Motor neuron (in vitro differentiated cells): ENCODE results near the gene LRRK2. TPM values are rescaled to one million over a fixed set of nuclear protein-coding genes. Genes with fewer than 3 reads are reported as not detected.

Experiments
- ATAC-seq, 8 experiments: fragments of 200-7000 bp; cut with Tn5 transposase; replicated peaks in 6 of 8; 2 replicates each; pipeline ENCODE4 v1.8.0; 2021; ENCODE audit warnings: mild to moderate bottlenecking in 8 of 8, moderate library complexity in 8 of 8
- H3K27ac ChIP-seq, 2 donors: fragments of 250-450 bp; sonication (Bioruptor Pico); 2 replicates each; pipeline ENCODE4 v1.9.0; 2021; ENCODE audit warnings: antibody characterized with exemption in 2 of 2, mild to moderate bottlenecking in 2 of 2, moderate library complexity in 1 of 2
- H3K4me1 ChIP-seq, 2 donors: fragments of 250-450 bp; sonication (Bioruptor Pico); replicated peaks in 1 of 2; 2 replicates each; pipeline ENCODE4 v1.6.1; 2021; ENCODE audit warnings: antibody characterized with exemption in 2 of 2, mild to moderate bottlenecking in 2 of 2, moderate library complexity in 1 of 2
- H3K4me3 ChIP-seq, 5 donors: fragments of 250-450 bp; sonication (Bioruptor Pico); 2 replicates each; pipeline ENCODE4 v1.9.0; 2021; ENCODE audit warnings: antibody characterized with exemption in 5 of 5, mild to moderate bottlenecking in 5 of 5, moderate library complexity in 4 of 5
- WGBS, 10 experiments: fragments of 450-650 bp; shearing (Covaris generic); methylation state at CpG; one replicate each; pipeline ENCODE4 v1.0.0; 2022; 5-methylcytosine and 5-hydroxymethylcytosine counted together
- in situ Hi-C, 9 experiments: fragments of 400-800 bp; cut with MboI; loops; one replicate each; pipeline ENCODE4 v1.15.0; 2021; ENCODE audit warnings: low sequenced_read_pairs in 9 of 9, low pct_unique_long_range_greater_than_20kb in 2 of 9; ENCODE audit not compliant: unreplicated experiment in 9 of 9
- total RNA-seq, 8 experiments: library from RNA; unstranded; fragments of 300-600 nt; gene quantifications; 2 replicates each; pipeline versions ENCODE4 v1.2.3 to v1.2.4, GENCODE V29; 2022

The LRRK2 gene
- total RNA-seq, 8 experiments from 2014 or later: 0.17 to 3.4 (median 0.57) TPM; not detected in 1

- ATAC-seq: no peak
- in situ Hi-C loops: no loop called here
- H3K4me1 ChIP-seq: peaks cover 2 to 4% of the 10 kb centered on the region in 2 donors
- H3K4me3 ChIP-seq: no peak overlapping the region
- no peak overlapping the region for H3K27ac ChIP-seq
These were observed 1.2 kb upstream of the LRRK2 start for GRCh38 chr12:40223646-40224045.

GRCh38 chr12:40225337-40225983, 663 bp downstream of the LRRK2 start:
- Histone ChIP-seq H3K27ac (no peak overlapping the region), H3K4me3 (peak overlapping the region in 4 of 5 donors; percentile 45 to 59 (median 51)), H3K4me1 (peaks cover 2 to 4% of the 10 kb centered on the region in 2 donors)
- WGBS, 10 experiments: 2 to 95% (median 62%) methylated on average over 4 to 11 of the region's 12 CpGs
- ATAC-seq: peak in 1 of 8 experiments; percentile 15
- in situ Hi-C loops: no loop called here

DNA sequence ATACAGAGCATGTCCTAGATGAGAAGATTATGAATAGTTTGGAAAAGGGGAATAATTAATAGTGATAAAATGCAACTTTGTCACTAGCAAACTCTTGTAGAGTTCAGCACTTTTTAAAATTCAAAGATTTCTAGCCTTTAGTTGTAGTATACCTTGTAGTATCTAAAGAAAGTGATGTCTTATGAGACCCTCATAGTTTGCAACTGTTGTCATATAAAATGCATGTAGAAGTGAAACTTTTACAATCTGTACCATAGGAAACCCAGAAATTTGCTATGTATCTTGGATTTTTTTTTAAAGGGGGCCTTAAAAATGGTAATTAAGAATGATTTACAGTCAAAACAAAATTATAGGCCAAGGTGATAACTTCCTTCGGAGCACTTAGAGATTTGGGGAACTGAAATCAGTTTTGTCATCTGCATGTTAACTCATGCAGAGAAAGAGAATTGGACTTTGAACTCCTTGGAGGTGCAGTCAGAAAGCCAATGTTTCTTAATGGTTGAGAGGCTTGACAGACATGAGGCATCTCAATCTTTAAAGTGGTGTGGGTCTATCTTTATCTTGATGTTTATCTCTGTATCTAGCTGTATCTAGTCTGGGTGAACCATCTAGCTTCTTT, 1.3 kb downstream of the LRRK2 start:
- H3K4me3 ChIP-seq: no peak overlapping the region
- in situ Hi-C loops: no loop called here
- ATAC-seq: no peak
- WGBS, 10 experiments: 0 to 85% (median 67%) methylated on average over 1 of the region's 1 CpG; no CpG with 5 or more reads in 3 of the 10 experiments
- no peak overlapping the region for H3K27ac ChIP-seq
- peaks cover 2 to 4% of the 10 kb centered on the region in 2 donors for H3K4me1 ChIP-seq

GRCh38 chr12:40226705-40227104, 1.9 kb downstream of the LRRK2 start:
- peak in 1 of 8 experiments; percentile 18 for ATAC-seq
- in situ Hi-C loops: no loop called here
- H3K4me3 ChIP-seq: no peak overlapping the region
- H3K27ac ChIP-seq: no peak overlapping the region
- H3K4me1 ChIP-seq: peaks cover 2 to 4% of the 10 kb centered on the region in 2 donors
- 2 to 100% (median 80%) methylated on average over 1 to 4 of the region's 4 CpGs; no CpG with 5 or more reads in 1 of the 10 experiments for WGBS, 10 experiments

DNA sequence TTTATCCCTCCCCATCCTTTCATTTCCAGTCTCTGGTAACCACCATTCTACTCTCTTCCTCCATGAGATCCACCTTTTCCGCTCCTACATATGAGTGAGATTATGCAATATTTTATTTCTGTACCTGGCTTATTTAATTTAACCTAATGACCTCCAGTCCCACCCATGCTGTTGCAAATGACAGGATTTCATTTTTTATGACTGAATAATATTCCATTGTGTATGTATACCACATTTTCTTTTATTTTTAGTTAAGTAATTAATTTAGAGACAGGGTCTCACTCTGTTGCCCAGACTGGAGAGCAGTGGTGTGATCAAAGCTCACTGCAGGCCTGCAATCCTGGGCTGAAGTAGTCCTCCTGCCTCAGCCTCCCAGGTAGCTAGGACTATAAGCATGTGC, 2.6 kb downstream of the LRRK2 start:
- Histone ChIP-seq H3K27ac (no peak overlapping the region), H3K4me3 (no peak overlapping the region), H3K4me1 (peaks cover 2 to 4% of the 10 kb centered on the region in 2 donors)
- WGBS, 10 experiments: 71 to 100% (median 100%) methylated on average over 1 of the region's 1 CpG; no CpG with 5 or more reads in 1 of the 10 experiments
- no peak for ATAC-seq
- in situ Hi-C loops: no loop called here

DNA sequence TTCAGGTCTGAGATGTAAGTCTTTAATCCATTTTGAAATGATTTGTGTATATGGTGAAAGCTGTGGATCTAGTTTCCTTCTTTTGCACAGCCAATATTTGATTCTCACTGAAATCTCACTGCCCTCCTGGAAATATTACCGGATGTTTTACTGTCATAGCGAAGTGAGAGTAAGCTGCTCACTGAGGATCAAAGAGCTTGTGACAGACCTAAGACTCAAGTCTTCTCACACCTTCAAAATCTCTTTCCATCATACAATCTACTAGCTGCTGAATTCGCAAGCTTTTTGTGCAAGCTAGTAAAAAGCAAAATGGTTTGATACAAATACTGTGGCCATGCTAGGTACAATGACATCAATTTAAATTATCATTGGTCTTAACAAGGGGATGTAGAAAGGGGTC, 3.9 kb downstream of the LRRK2 start:
- Histone ChIP-seq H3K4me3 (no peak overlapping the region), H3K27ac (no peak overlapping the region), H3K4me1 (peaks cover 2 to 4% of the 10 kb centered on the region in 2 donors)
- ATAC-seq: no peak
- WGBS, 10 experiments: 44 to 98% (median 84%) methylated on average over 1 to 3 of the region's 3 CpGs; no CpG with 5 or more reads in 1 of the 10 experiments
- in situ Hi-C loops: no loop called here

DNA sequence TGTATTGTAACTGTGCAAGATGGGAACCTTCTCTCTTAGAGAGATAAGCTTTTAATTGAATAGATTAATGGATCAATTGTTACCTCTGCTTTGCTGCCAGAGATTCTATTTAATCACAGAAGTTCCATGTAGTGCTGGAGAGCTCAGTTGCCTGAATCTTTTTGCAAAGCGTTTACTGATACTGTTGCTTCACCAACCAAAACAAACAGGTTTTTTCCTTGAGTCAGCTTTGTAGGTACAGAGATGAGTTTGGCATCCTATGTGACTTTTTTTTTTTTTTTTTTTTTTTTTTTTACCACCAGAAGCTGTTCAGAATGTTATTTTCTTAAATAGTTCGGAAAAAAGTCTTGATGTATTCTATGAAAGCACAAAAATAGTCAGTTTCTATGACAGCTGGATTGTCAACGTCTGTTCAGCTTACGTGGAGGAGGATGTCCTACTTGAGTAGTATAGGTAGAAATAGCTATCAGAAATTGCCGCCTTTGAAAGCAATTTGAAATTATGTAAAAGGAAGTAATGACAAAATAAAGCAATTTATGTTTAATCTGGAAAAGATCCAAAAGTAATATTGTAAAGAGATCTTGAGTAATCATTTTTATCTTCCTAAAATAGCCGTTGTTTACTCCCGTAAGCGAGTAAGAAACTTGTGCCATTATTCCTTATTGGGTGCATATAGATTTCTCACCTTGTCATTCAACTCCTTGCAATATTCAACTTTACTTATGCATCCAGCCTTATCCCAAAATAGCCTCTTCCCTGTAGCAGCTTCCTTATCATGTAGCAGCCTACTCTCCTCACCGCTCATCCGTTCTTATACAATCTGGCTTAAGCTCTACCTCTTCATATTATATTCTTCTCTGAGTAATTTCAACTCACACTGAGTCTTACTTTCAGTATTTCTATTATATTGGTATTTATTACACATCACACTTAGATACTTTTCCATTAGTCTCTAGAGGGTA, 5.2 kb downstream of the LRRK2 start:
- peak in 1 of 8 experiments; percentile 39 for ATAC-seq
- in situ Hi-C loops: no loop called here
- H3K4me1 ChIP-seq: peaks cover 2 to 4% of the 10 kb centered on the region in 2 donors
- no peak overlapping the region for H3K27ac ChIP-seq
- H3K4me3 ChIP-seq: no peak overlapping the region
- WGBS, 10 experiments: 68 to 95% (median 87%) methylated on average over 3 to 10 of the region's 10 CpGs

DNA sequence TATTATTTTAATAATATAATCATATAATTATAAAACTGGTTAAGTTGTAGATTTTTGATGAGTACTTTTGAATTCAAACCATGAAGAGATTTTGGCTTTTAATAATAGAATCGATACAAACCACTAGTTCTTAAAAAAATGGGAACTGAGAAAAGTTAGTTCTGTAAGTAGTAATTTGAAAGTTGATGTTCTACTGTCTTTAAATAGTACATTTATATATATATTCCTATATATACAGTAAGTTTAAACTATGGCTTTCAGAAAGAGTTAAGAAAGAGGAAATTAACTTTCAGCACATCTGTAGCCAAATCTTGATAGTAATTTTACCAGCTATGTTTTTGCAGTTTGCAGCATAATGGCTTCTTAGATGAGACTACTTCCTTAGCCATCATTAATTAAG, 7.8 kb downstream of the LRRK2 start:
- H3K4me1 ChIP-seq: no peaks in the 10 kb centered on the region
- ATAC-seq: no peak
- H3K27ac ChIP-seq: no peak overlapping the region
- no peak overlapping the region for H3K4me3 ChIP-seq
- WGBS, 10 experiments: 0 to 100% (median 60%) methylated on average over 1 of the region's 1 CpG; no CpG with 5 or more reads in 1 of the 10 experiments
- in situ Hi-C loops: no loop called here

DNA sequence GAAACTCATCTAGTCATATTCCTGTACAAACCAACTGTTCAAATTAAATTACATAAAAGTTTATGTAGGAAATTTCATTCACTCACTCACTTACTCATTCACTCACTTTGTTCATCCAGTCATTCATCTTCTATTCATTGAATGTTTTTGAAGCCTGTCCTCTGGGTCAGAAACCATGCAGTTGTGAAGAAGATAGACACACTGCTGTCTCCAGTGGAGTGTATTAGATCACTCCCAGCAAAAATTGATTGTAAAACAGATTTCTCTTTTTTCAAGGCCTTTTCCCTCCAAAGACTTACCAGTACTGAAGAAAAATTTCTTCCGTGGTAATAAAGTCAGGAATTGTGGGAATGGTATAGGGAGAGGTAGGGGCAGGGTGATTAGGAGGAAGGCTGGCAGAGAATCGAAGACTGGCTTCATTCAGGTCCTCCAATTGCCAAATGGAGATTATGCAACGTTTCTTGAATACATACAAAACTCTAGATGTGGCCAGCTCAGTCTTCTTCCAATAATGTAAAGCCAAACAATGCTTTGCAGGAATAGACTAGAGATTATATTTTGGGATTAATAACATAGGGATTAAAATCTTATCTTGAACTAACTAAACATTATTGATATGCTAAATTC, 9.1 kb downstream of the LRRK2 start:
- Histone ChIP-seq H3K4me3 (no peak overlapping the region), H3K4me1 (no peaks in the 10 kb centered on the region), H3K27ac (no peak overlapping the region)
- no peak for ATAC-seq
- in situ Hi-C loops: no loop called here
- 0 to 92% (median 70%) methylated on average over 1 to 3 of the region's 3 CpGs; no CpG with 5 or more reads in 1 of the 10 experiments for WGBS, 10 experiments

DNA sequence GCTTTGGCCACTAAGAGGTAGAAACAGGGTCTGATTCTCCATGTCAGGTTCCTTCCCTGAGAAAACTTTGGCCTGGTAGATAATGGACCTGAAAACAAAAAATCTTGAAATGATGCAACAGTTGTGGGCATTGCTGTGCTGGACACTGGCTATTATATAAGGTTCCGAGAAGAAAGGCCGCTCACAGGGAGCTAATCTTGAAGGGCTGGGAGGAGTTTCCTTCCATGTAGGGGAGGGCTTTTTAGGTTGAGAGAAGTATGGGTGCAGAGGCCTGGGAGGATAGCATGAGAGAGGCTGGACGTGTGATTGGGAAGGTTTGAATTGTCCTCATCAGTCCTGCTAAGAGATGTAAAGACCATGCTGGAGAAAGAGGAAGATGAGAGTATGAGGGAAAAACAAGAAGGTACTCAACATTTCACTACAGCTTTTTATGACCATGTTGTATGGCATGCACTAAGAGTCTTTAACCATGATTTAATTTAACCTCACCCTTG, 11.6 kb downstream of the LRRK2 start:
- in situ Hi-C loops: no loop called here

DNA sequence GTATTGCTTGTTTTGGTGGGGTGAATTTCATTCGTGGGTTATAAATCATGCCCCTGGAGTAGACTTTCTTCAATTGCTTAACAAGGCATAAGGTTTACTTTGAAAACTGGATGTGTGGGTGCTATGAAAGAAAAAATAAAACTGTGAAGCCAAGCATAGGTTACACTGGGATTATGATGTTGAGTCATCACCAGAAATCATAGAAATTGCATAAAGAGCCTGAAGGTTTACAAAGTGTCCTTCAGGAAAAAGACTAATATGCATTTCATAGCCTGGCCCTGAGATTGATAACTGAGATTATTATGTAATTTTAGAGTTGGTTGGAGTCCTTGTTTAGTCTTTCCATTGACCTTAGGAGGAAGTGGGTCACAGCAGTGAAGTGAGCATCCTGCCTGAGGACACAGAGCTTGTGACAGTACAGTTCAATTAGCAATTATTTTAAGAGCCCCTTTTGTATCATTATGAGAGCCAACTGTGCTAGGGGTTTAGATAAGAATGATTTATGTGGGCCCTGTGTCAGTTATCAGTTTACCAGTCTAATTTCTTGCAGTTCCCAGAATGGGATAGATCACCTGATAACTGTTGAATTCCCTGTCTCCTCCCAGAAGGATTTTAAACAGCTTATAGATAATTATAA, 13.6 kb downstream of the LRRK2 start:
- WGBS, 10 experiments: 0 to 100% (median 20%) methylated on average over 1 of the region's 1 CpG; no CpG with 5 or more reads in 1 of the 10 experiments
- Histone ChIP-seq H3K4me3 (no peak overlapping the region), H3K4me1 (no peaks in the 10 kb centered on the region), H3K27ac (no peak overlapping the region)
- in situ Hi-C loops: no loop called here
- ATAC-seq: peak in 5 of 8 experiments; percentile 21 to 90 (median 46)

More for the DNA sequence above, 11.6 kb downstream of the LRRK2 start:
- no peak for ATAC-seq
- Histone ChIP-seq H3K4me3 (no peak overlapping the region), H3K4me1 (no peaks in the 10 kb centered on the region), H3K27ac (no peak overlapping the region)
- WGBS, 10 experiments: 50 to 100% (median 94%) methylated on average over 1 to 3 of the region's 3 CpGs; no CpG with 5 or more reads in 3 of the 10 experiments

- H3K4me3 ChIP-seq: no peak overlapping the region
- 63 to 100% (median 90%) methylated on average over 1 to 5 of the region's 5 CpGs; no CpG with 5 or more reads in 1 of the 10 experiments for WGBS, 10 experiments
- in situ Hi-C loops: no loop called here
- ATAC-seq: peak in 1 of 8 experiments; percentile 57
- H3K27ac ChIP-seq: no peak overlapping the region
- H3K4me1 ChIP-seq: no peaks in the 10 kb centered on the region
These were observed 14.2 kb downstream of the LRRK2 start for GRCh38 chr12:40238979-40239378.
